CD4-positive, alpha-beta T cell treated with Interleukin-4 for 1 hour (primary cell): ENCODE measurements around the gene ULK4.
"Not testable (repeated sequence)": the region's sequence is repeated elsewhere in the genome, so short reads cannot be mapped to it uniquely, and the experiment has no call there.

Experiments
- DNase-seq, 2 donors: peaks; one replicate each; pipeline ENCODE4 v3.0.0-alpha.2; 2020 to 2022

Gene ULK4

GRCh38 chr3:41749988-41750387, 211.9 kb downstream of the ULK4 start:
- no peak for DNase-seq

- DNase-seq, result no peak
Measured at GRCh38 chr3:41746215-41746614, 215.7 kb downstream of the ULK4 start.

GRCh38 chr3:41742121-41742520, 219.8 kb downstream of the ULK4 start:
- DNase-seq, result no peak

GRCh38 chr3:41740374-41740886, 221.5 kb downstream of the ULK4 start:
- no peak for DNase-seq

GRCh38 chr3:41726891-41727290, 235.0 kb downstream of the ULK4 start:
- DNase-seq, result no peak

GRCh38 chr3:41717641-41718040, 244.3 kb downstream of the ULK4 start:
- DNase-seq, result no peak

- no peak for DNase-seq
Measured at GRCh38 chr3:41716471-41716870, 245.4 kb downstream of the ULK4 start.

GRCh38 chr3:41715376-41715775, 246.5 kb downstream of the ULK4 start:
- no peak for DNase-seq

GRCh38 chr3:41711651-41712050, 250.3 kb downstream of the ULK4 start:
- DNase-seq, result no peak

- no peak for DNase-seq
Measured at GRCh38 chr3:41710646-41711388, 251.1 kb downstream of the ULK4 start.

GRCh38 chr3:41709213-41709612, 252.7 kb downstream of the ULK4 start:
- DNase-seq, result not testable (repeated sequence)

- DNase-seq, result no peak
Measured at GRCh38 chr3:41708176-41708575, 253.7 kb downstream of the ULK4 start.

GRCh38 chr3:41705893-41706292, 256.0 kb downstream of the ULK4 start:
- DNase-seq, result no peak

GRCh38 chr3:41701191-41701698, 260.7 kb downstream of the ULK4 start:
- no peak for DNase-seq

- DNase-seq, result no peak
Measured at GRCh38 chr3:41700155-41700554, 261.7 kb downstream of the ULK4 start.

GRCh38 chr3:41698898-41699297, 263.0 kb downstream of the ULK4 start:
- no peak for DNase-seq

GRCh38 chr3:41697702-41698101, 264.2 kb downstream of the ULK4 start:
- no peak for DNase-seq

GRCh38 chr3:41695806-41696205, 266.1 kb downstream of the ULK4 start:
- DNase-seq, result not testable (repeated sequence)

GRCh38 chr3:41693799-41694198, 268.1 kb downstream of the ULK4 start:
- no peak for DNase-seq

- DNase-seq, result no peak
Measured at GRCh38 chr3:41690766-41691563, 270.9 kb downstream of the ULK4 start.

GRCh38 chr3:41688595-41689380, 273.1 kb downstream of the ULK4 start:
- DNase-seq, result no peak

GRCh38 chr3:41684797-41685735, 276.8 kb downstream of the ULK4 start:
- DNase-seq, result no peak
